Common myeloid progenitor, CD34-positive (primary cell): ENCODE data around the gene PTPRT.

Source experiments
- CTCF ChIA-PET: fragments of 350-600 bp; sonication (Branson Sonifier 250); formaldehyde crosslinking; loops from one replicate; lab custom pipeline; 2021; ENCODE audit warnings: antibody characterized with exemption; lab: Charles Lee
- POLR2A ChIA-PET: fragments of 350-600 bp; sonication (Branson Sonifier 250); formaldehyde crosslinking; loops from one replicate; lab custom pipeline; 2021; ENCODE audit warnings: antibody characterized with exemption; lab: Charles Lee
- DNase-seq, 3 donors: peaks; one replicate each; pipeline versions ENCODE4 v3.0.0 to v3.0.0-alpha.2; 2013
- H3K27ac ChIP-seq, 2 experiments: 1 replicate in 1 of 2; 2 replicates in 1 of 2; pipeline ENCODE4 v1.7.0; 2013; ENCODE audit warnings: inconsistent platforms in 2 of 2, low read length in 2 of 2, mild to moderate bottlenecking in 2 of 2, low read depth in 1 of 2, moderate library complexity in 1 of 2; ENCODE audit not compliant: severe bottlenecking in 2 of 2, insufficient read depth in 1 of 2, poor library complexity in 1 of 2
- H3K27me3 ChIP-seq, 5 experiments: replicated peaks in 2 of 5; 1 replicate in 3 of 5; 2 replicates in 2 of 5; pipeline versions ENCODE4 v1.6.1 to v1.7.0; 2013; ENCODE audit warnings: low read length in 4 of 5, mild to moderate bottlenecking in 2 of 5, moderate library complexity in 2 of 5, inconsistent platforms in 1 of 5; ENCODE audit not compliant: insufficient read depth in 5 of 5, control insufficient read depth in 4 of 5
- H3K36me3 ChIP-seq, 4 experiments: 1 replicate in 2 of 4; 2 replicates in 2 of 4; pipeline versions ENCODE4 v1.6.1 to v1.7.0; 2013; ENCODE audit warnings: low read length in 3 of 4, control low read depth in 1 of 4, mild to moderate bottlenecking in 1 of 4; ENCODE audit not compliant: control insufficient read depth in 4 of 4, insufficient read depth in 4 of 4
- H3K4me1 ChIP-seq, 4 experiments: 1 replicate in 3 of 4; 2 replicates in 1 of 4; pipeline versions ENCODE4 v1.6.1 to v1.7.1; 2013; ENCODE audit warnings: low read length in 3 of 4, mild to moderate bottlenecking in 3 of 4, control low read depth in 1 of 4, inconsistent platforms in 1 of 4, moderate library complexity in 1 of 4; ENCODE audit not compliant: control insufficient read depth in 4 of 4, insufficient read depth in 4 of 4; ENCODE audit errors: control extremely low read depth in 1 of 4
- H3K4me3 ChIP-seq, 7 experiments: 1 replicate in 4 of 7; 2 replicates in 3 of 7; pipeline versions ENCODE4 v1.5.1 to v1.7.0; 2013; ENCODE audit warnings: mild to moderate bottlenecking in 7 of 7, low read length in 6 of 7, moderate library complexity in 6 of 7, inconsistent platforms in 2 of 7, low read depth in 2 of 7, control low read depth in 1 of 7; ENCODE audit not compliant: insufficient read depth in 4 of 7, control insufficient read depth in 1 of 7; ENCODE audit errors: extremely low read depth in 1 of 7
- H3K9me3 ChIP-seq, 5 experiments: 1 replicate in 4 of 5; 2 replicates in 1 of 5; pipeline versions ENCODE4 v1.6.1 to v1.7.1; 2013; ENCODE audit warnings: low read length in 4 of 5, mild to moderate bottlenecking in 2 of 5, inconsistent platforms in 1 of 5, low read depth in 1 of 5, moderate library complexity in 1 of 5; ENCODE audit not compliant: control insufficient read depth in 4 of 5, insufficient read depth in 2 of 5; ENCODE audit errors: control extremely low read depth in 1 of 5
- WGBS: methylation state at CpG from one replicate; pipeline ENCODE4 v1.1.5; 2013; ENCODE audit not compliant: insufficient coverage; 5-methylcytosine and 5-hydroxymethylcytosine counted together

The PTPRT gene

GRCh38 chr20:42985628-42986027, 204.1 kb downstream of the PTPRT start:
- no peaks in the 10 kb centered on the region for H3K4me1 ChIP-seq
- no peak for DNase-seq
- 89% methylated on average over 4 of the region's 4 CpGs for WGBS
- peaks cover 0 to 4% (median 0%) of the 10 kb centered on the region in 5 experiments for H3K27me3 ChIP-seq
- H3K4me3 ChIP-seq: no peak overlapping the region
- CTCF ChIA-PET: no interaction called here
- no peak overlapping the region for H3K27ac ChIP-seq
- peaks cover 0 to 1% (median 0%) of the 10 kb centered on the region in 5 experiments for H3K9me3 ChIP-seq
- no peaks in the 10 kb centered on the region for H3K36me3 ChIP-seq
- POLR2A ChIA-PET: no interaction called here

- 100% methylated on average over 3 of the region's 6 CpGs for WGBS
- H3K9me3 ChIP-seq: no peaks in the 10 kb centered on the region
- no peak for DNase-seq
- CTCF ChIA-PET: no interaction called here
- H3K4me1 ChIP-seq: no peaks in the 10 kb centered on the region
- no peak overlapping the region for H3K4me3 ChIP-seq
- POLR2A ChIA-PET: no interaction called here
- H3K27ac ChIP-seq: no peak overlapping the region
- peaks cover 0 to 4% (median 0%) of the 10 kb centered on the region in 5 experiments for H3K27me3 ChIP-seq
- no peaks in the 10 kb centered on the region for H3K36me3 ChIP-seq
Observed at GRCh38 chr20:42982218-42982617, 207.5 kb downstream of the PTPRT start.

DNA sequence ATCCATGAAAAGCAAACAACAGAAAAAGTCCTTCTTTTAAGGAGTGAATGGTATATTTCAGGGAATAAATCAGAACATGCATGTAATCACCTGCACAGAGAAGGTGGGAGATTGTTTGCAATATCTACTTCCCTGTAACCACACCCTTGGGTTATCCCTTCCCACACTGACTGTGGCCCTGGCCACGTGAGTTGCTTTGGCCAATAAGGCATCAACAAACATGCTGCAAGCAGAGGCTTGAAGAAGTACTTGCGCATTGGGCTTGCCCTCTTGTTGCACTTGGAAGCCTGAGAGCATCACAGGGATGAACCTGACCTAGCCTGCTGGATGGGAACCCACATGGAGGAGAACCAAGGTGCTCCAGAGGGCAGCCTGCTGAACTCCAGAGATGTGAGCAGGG, 208.5 kb downstream of the PTPRT start:
- 96% methylated on average over 2 of the region's 2 CpGs for WGBS
- H3K36me3 ChIP-seq: no peaks in the 10 kb centered on the region
- H3K4me3 ChIP-seq: no peak overlapping the region
- CTCF ChIA-PET: no interaction called here
- no peak overlapping the region for H3K27ac ChIP-seq
- peaks cover 0 to 4% (median 0%) of the 10 kb centered on the region in 5 experiments for H3K27me3 ChIP-seq
- no peaks in the 10 kb centered on the region for H3K4me1 ChIP-seq
- POLR2A ChIA-PET: no interaction called here
- H3K9me3 ChIP-seq: no peaks in the 10 kb centered on the region
- DNase-seq: no peak

- WGBS: 60% methylated on average over 1 of the region's 5 CpGs
- ChIA-PET CTCF (no interaction called here), POLR2A (no interaction called here)
- H3K9me3 ChIP-seq: no peaks in the 10 kb centered on the region
- H3K27ac ChIP-seq: no peak overlapping the region
- peaks cover 0 to 4% (median 0%) of the 10 kb centered on the region in 5 experiments for H3K27me3 ChIP-seq
- no peaks in the 10 kb centered on the region for H3K36me3 ChIP-seq
- no peaks in the 10 kb centered on the region for H3K4me1 ChIP-seq
- H3K4me3 ChIP-seq: no peak overlapping the region
- no peak for DNase-seq
Observed at GRCh38 chr20:42979720-42980119, 210.0 kb downstream of the PTPRT start.

- no peaks in the 10 kb centered on the region for H3K9me3 ChIP-seq
- ChIA-PET CTCF (no interaction called here), POLR2A (no interaction called here)
- H3K4me3 ChIP-seq: no peak overlapping the region
- 97% methylated on average over 11 of the region's 12 CpGs for WGBS
- DNase-seq: no peak
- no peak overlapping the region for H3K27ac ChIP-seq
- no peaks in the 10 kb centered on the region for H3K36me3 ChIP-seq
- H3K27me3 ChIP-seq: peaks cover 0 to 4% (median 0%) of the 10 kb centered on the region in 5 experiments
- H3K4me1 ChIP-seq: no peaks in the 10 kb centered on the region
Observed at GRCh38 chr20:42978184-42978974, 211.3 kb downstream of the PTPRT start.

DNA sequence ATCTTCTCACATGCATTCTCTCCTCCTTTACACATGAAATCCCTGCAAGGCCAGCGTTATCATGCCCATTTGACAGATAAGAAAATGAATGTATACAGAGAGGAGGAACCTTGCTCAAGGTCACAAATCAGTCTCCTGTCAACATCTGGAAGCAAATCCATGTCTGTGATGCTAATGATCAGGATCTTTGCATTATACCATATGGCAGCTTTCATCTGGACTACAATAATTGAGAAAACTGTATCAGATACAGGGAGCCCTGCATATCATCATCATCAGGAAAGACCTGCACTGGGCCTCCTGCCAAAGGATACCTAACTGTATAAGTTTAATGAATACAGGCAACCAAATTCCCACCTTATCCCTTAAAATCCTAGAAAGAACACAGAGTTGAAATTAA, 213.7 kb downstream of the PTPRT start:
- H3K9me3 ChIP-seq: no peaks in the 10 kb centered on the region

GRCh38 chr20:42974347-42974746, 215.4 kb downstream of the PTPRT start:
- no peaks in the 10 kb centered on the region for H3K27me3 ChIP-seq
- H3K27ac ChIP-seq: no peak overlapping the region
- DNase-seq: no peak
- H3K4me3 ChIP-seq: no peak overlapping the region
- 78% methylated on average over 7 of the region's 8 CpGs for WGBS
- H3K4me1 ChIP-seq: no peaks in the 10 kb centered on the region
- no peaks in the 10 kb centered on the region for H3K36me3 ChIP-seq
- ChIA-PET POLR2A (no interaction called here), CTCF (no interaction called here)
- no peaks in the 10 kb centered on the region for H3K9me3 ChIP-seq

More for the DNA sequence above, 213.7 kb downstream of the PTPRT start:
- Histone ChIP-seq H3K27ac (no peak overlapping the region), H3K4me1 (no peaks in the 10 kb centered on the region), H3K4me3 (no peak overlapping the region), H3K27me3 (peaks cover 0 to 1% (median 0%) of the 10 kb centered on the region in 5 experiments), H3K36me3 (no peaks in the 10 kb centered on the region)
- ChIA-PET POLR2A (no interaction called here), CTCF (no interaction called here)
- no CpG with 5 or more reads among the region's 1 CpG for WGBS
- DNase-seq: no peak
